WTC11 (cell line): ENCODE measurements around the gene MSI2.

Experiments
- ZBTB21 ChIP-seq: sonication (generic); formaldehyde crosslinking; IDR thresholded peaks from 2 replicates; pipeline ENCODE4 v1.8.1; 2023; ENCODE audit warnings: mild to moderate bottlenecking, missing genetic modification reagents, borderline replicate concordance
- TF ChIP-seq, protein P1 (sequence below): fragments of 200-600 bp; IDR thresholded peaks from 2 replicates; pipeline ENCODE4 v1.8.0; 2022; ENCODE audit warnings: antibody characterized with exemption
- TF ChIP-seq, protein P2 (sequence below): sonication (generic); formaldehyde crosslinking; IDR thresholded peaks from 2 replicates; pipeline ENCODE4 v1.8.0; 2022; ENCODE audit warnings: mild to moderate bottlenecking, missing genetic modification reagents

DNA sequence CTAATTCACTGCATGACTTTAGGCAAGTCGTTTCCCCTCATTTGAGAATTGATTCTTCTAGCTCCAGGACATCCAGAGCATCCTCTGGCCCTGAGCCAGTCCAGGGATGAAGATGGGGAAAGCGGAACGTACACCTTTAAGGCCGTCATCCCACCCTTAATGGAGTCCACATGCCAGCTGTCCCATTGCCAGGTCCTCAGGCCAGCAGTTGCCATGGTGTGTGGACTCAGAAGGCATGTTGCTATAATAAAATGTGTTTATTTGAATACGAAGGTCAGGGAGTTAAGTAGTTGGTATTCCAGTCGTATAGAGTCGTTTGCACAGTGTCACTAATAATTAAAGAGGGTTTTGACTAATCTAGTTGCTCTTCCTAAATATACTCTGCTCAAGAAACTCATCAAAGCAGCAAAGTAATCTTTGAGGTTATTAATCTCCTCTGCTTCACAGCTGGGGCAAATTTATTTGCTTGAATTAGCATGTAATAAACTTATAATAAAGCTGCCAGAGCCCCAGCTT is 458.4 kb downstream of the MSI2 start:
- no peak for TF ChIP-seq ZBTB21 (CRISPR knock-in tag)
- TF ChIP-seq, protein P1, sequence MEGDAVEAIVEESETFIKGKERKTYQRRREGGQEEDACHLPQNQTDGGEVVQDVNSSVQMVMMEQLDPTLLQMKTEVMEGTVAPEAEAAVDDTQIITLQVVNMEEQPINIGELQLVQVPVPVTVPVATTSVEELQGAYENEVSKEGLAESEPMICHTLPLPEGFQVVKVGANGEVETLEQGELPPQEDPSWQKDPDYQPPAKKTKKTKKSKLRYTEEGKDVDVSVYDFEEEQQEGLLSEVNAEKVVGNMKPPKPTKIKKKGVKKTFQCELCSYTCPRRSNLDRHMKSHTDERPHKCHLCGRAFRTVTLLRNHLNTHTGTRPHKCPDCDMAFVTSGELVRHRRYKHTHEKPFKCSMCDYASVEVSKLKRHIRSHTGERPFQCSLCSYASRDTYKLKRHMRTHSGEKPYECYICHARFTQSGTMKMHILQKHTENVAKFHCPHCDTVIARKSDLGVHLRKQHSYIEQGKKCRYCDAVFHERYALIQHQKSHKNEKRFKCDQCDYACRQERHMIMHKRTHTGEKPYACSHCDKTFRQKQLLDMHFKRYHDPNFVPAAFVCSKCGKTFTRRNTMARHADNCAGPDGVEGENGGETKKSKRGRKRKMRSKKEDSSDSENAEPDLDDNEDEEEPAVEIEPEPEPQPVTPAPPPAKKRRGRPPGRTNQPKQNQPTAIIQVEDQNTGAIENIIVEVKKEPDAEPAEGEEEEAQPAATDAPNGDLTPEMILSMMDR = no peak
- TF ChIP-seq, protein P2, sequence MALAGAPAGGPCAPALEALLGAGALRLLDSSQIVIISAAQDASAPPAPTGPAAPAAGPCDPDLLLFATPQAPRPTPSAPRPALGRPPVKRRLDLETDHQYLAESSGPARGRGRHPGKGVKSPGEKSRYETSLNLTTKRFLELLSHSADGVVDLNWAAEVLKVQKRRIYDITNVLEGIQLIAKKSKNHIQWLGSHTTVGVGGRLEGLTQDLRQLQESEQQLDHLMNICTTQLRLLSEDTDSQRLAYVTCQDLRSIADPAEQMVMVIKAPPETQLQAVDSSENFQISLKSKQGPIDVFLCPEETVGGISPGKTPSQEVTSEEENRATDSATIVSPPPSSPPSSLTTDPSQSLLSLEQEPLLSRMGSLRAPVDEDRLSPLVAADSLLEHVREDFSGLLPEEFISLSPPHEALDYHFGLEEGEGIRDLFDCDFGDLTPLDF (CRISPR knock-in tag) = no peak
